Gastrocnemius medialis (tissue), 4 donors: ENCODE measurements around the gene NANOG.
"Not testable (repeated sequence)": the region's sequence is repeated elsewhere in the genome, so short reads cannot be mapped to it uniquely, and the experiment has no call there.

Source experiments
- CTCF ChIP-seq, 5 experiments: fragments of 450-650 bp in 3 of 5; fragments of 200-600 bp in 2 of 5; sonication (generic) in 2 of 5; IDR thresholded peaks in 4 of 5; conservative IDR thresholded peaks in 1 of 5; 1 replicate in 4 of 5; 2 replicates in 1 of 5; pipeline ENCODE4 v1.5.1; 2016 to 2019; ENCODE audit warnings: antibody characterized with exemption in 5 of 5, mild to moderate bottlenecking in 3 of 5, moderate library complexity in 3 of 5
- POLR2A ChIP-seq, 2 donors: fragments of 450-650 bp; IDR thresholded peaks; one replicate each; pipeline ENCODE4 v1.6.1; 2017; ENCODE audit warnings: antibody characterized with exemption in 2 of 2, mild to moderate bottlenecking in 2 of 2, moderate library complexity in 2 of 2

GRCh38 chr12:7798750-7799308, 9.6 kb downstream of the NANOG start:
- not testable (repeated sequence) for TF ChIP-seq CTCF (IDR thresholded peaks at IDR 0.05 in 4 of 5, conservative IDR thresholded peaks at IDR 0.05 in 1 of 5); POLR2A (IDR thresholded peaks at IDR 0.05)
